Left kidney (tissue), 2 donors: Measurements from ENCODE around the gene ZBTB21. TPM values are rescaled to one million over a fixed set of nuclear protein-coding genes. Genes with fewer than 3 reads are reported as not detected.
A peak's percentile ranks its signal among the peaks of the same experiment; 100 is the strongest.

Source experiments
- DNase-seq: peaks from one replicate; pipeline ENCODE4 v3.0.0-alpha.2; 2013
- polyA plus RNA-seq: library from polyadenylated mRNA; unstranded; fragments of 120-200 nt; gene quantifications from one replicate; pipeline ENCODE4 v1.2.1, GENCODE V29; 2013; ENCODE audit not compliant: insufficient read length

ZBTB21 gene
- polyA plus RNA-seq, 1 donor = 11.0 TPM

DNA sequence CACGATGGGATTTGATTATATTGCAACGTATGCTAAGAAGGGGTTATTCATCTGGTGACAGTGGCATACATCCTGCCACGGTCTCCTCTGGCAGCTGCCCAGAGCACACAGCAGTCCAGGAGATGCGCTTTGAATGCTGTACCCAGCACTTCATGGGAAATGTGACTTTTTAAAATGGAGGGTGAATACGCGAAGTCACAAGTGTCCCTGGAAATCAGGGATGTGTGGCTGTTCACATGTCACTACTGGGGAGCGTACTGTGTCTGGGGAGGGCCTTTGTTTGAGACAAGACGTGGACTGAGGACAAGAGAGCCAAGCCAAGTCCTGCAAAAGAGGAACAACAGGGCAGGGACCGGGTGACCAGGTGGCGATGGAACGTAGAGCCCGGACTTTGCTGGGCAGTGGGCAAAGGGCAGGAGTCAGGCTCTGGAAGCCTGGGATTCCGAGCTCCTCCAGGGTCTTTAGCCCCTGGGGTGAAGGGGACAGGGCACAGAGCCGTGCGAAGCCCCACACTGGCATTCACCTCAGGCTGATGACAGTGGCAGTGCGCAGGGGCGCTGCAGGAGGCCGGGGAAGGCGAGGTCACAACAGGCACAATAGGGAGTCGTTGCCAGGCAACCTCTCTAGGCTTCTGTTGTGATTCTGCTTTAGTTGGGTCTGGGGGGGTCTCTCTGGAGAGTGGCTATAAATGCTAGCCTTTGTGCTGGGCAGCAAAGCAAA lies 11.4 kb upstream of the ZBTB21 start:
- no peak for DNase-seq

DNA sequence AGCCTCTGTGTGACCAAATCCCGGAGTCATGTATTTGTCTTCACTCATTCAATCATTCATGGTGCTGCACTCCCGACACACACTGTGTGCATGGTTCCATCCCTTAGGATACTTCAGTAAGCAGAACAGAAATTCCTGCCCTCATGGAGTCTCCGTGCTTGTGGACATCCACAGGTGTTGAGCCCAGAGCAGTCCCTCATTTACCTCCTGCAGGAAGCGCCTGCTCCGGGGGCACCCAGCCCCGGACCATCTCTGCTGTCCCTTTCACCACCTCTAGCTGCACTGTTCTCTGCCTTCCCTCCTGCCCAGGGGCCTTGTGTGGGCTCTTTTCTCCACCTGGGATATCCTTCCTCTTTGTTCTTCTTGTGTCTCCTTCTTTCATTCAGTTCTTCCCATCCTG lies 9.5 kb upstream of the ZBTB21 start:
- DNase-seq = no peak

DNA sequence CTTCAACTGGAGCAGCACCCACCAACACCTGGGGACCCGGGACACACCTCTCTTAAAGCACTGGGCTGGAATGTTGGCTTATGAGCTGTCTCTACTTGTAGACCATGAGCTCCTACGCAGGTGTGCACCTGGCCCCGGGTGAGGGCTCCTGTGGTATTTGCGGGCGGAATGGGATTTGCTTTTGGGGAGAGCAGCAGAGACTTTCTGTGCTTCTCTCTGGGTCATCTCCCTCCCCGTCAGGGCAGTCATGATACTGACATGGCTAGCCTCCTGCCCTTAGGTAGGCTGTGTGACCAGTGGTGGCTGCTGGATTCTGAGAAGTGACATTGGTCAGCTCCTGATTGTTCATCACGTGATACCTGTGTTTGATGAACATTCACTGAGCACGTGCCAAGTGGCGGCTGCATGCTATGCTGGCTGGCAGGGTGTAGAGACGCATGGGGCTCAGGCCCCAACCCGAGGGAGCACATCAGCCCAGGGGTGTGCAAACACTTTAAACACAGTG lies 9.0 kb upstream of the ZBTB21 start:
- DNase-seq = no peak

DNA sequence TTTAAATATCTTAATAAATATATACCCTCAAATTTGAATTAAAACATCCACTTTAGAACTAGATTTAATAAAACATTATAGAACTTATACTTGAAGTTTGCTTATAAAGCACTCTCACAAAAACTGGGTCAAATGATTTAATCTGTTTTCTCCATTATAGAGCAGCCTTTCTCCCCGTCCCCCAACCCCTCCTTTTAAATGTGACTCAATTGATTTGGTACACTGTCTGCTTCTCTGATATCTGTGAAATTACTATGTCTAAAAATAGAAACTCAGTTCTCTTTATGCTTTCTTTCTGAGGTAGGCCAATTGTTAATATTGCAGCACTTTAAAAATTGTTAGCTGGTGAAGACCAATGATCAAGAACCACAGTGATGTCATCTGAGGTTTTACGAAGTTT lies 6.9 kb upstream of the ZBTB21 start:
- DNase-seq = no peak

DNA sequence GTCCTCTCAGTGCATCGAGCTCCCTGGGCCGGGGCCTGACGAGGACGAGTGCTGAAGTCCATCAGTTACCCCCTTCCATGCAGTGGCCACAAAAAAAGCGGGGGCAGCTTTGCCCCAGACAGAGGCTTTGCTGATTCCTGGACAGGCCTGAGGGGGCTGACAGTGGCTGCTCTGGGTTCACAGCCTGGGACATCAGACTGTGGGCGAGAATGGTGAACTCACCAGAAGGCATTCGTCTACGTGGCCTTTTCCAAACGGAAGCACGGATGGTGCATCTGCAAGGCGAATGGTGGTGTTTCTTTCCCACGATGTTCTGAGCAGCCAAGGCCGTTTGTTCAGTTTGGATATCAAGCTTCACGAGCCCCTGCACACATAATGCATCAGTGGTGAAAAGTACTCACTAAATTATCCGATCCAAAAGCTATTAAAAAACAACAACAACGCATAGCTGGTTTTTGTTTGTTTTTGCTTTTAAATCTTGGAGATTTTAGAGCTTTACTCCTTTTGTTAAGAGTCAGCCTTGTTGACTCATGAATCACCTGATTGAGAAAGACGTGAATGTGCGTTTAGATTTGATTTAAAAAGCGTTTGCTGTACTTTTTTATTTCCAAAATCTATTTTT lies 6.3 kb upstream of the ZBTB21 start:
- no peak for DNase-seq

DNA sequence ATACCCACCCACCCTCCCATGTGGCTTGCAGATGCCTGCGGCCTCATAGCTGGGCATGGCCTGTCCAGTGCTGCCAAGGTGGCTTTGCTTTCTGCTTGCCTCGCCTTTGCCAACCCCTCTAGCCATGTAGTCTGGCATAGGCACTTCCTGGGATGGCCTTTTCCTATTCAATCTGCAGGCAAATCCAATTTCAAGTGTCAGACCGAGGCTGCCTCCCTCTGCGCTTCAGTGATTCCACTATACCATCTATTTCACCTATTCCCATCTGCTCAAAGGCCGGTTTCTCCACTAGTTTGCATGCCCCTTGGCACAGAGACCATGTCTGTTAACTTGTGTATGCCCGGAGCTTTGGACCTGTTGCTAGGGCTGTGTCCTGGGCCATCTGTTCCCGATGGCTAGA lies 3.8 kb upstream of the ZBTB21 start:
- DNase-seq = no peak

DNA sequence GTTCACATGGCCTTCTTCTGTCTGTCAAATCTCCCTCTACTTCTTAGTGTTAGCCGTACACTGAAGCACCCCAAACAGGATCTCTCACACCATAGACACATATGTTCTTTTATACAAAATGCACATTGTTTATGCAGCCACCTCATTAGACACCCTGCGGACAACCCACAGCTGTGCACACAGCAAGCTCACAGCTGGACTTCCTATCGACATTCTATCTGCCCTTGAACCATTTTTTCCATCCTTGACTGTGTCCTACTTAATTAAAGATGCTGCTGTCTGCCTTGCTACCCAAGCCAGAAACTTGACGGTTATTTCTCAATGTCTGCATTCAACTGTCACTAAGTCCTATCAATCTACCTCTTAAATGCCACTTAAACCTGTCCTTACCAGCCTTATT lies 3.2 kb upstream of the ZBTB21 start:
- no peak for DNase-seq

DNA sequence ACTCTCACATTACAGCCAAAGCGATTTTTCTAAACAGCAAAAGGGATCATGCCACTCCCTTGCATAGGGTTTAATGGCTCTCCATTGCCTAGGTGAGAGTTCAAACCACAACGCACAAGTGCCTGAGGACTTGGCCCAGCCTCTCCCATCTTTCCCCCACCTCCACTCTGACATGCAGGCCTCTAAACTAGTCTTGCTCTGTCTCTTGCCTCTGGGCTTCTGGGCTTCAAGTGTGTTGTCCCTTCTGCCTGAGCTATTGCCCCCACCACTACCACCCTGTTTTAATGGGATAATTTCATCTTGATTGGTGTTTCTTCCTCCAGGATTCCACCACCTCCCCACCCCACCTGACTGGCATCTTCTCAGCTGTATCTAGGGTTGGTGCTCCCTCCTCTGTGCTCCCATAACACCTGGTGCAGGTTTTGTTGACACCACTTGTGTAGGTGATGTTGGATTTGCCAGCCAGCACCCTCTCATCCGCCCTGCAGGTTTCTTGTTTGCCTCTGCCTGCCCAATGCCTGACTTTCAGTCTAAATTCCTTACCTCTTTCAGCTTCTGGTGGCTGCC lies 2.7 kb upstream of the ZBTB21 start:
- DNase-seq = no peak

DNA sequence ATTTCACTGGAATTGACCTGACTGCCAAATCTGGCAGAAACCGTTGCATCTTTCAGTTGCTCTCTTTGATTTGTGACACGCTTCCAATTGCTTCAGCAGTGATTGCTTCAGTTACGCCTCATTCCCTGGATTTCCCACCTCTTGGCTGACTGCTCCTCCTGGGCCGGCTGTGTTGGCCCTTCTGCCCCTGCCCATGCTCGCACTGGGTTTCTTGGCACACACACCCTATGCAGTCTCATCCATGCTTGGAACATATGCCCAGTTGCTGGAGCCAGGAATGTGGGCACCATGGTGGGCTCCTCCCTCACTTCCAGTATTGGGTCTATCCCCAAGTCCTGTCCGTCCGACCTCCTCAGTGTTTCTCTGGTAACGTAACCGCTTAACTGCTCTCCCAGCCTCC lies 2.2 kb upstream of the ZBTB21 start:
- DNase-seq = no peak

DNA sequence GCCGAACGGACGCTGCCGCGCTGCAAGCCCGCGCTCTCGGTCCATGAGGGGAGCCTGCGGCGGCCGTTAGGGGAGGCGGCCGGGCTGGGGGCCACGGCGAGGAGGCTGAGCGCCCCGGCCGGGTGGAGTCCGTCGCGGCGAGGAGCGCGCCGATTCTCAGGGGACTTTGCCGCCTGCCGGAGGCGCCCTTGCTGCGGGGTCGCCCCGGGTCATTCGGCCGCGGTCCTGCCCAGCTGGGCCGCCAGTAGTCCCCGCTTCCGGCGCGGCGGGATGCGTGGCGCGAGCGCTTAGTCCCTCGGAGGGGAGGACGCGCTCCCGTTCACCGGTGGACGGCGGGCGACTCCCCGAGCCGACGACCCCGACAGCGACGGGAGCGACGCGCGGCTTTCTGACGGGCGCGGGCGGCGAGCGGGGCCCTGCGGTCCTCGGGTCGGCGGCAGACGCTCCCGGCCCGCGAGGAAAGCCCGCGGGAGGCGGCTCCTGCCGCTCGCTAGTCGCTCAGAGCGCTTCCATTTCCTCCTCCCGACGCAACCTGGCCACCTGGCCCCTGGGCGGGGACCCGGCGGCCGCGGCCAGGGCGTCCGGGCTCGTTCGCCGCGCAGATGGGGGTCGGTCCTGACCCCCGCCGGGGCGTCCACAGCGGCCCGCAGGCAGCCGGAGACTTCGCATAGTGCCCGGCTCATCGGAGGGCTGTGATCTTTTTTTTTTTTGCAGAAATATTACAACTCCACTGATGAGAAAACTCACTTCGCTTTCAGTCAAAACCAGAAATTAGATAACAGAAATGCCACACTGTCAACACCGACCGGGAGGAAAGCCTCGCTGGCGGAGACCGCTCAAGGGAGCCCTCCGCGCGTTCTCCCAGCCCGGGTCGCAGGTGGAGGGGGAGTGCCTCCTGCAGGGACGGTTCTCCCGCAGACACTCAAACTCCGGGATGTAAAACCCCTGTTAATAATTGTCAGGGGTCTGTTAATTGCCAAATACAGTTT lies 641 bp upstream of the ZBTB21 start:
- no peak for DNase-seq

DNA sequence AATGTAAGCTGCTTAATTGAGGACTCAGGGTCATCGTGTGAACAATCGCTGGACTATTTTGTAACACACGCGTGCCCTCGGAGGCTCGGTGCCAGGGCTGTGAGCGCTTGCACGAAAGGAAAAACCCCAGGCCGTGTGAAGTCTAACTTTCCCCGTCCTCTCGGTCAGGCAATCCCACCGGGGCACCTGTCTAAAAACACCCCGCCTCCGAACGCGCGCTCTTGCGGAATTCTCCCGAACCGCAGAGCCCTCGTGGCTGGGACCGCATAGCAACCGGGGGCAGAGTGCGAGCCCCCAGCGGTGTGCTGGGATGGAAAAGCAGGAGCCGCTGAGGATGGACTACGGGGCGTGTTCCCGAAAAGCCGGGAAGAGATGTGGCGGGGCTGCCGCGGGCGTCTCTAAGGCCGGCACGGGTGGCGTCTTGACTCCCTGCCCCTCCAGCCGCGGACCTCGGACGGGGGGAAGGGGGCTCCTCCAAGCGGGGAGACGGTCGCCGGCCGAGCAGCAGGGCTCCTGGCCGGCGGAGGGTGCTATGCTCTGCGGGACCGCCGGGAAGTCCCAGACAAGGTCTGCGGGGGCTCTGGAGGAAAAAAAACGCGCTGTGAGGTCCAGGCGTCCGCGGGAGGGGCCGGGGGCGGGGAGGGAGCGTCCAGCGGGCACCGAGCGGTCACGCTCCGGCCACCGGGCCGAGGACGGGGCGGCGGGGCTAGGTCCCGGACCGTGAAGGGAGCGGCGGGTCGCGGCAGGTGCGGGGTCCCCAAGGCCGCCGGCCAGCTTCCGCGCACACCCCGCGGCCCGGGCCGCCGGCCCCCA lies 936 bp downstream of the ZBTB21 start:
- DNase-seq = peak; percentile 44

DNA sequence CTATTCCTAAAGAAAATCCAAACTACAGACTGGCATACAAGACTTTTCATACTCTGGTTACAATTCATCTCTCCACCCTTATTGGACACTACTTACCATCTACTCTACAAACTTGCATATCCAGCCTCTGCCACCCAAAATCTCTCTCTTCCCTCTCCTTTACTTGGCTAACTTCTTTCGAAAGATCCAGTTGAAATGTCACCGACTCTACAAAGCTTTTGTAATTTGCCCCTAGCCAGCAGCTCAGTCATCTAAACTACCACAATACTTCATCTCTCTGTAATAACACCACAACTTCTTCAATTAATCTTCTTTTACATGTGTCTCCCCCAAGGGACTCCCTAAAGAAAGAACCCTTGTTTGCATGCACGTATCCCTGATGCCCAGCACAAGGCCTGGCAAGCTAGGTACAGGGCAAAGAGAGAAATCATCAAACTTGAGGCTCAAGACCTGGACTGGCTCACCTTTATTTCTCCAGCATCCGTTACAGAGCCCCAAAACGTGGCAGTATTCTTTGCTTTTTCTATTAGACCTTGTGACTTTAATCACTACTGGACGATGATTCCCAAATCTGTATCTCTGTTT lies 2.7 kb downstream of the ZBTB21 start:
- no peak for DNase-seq

DNA sequence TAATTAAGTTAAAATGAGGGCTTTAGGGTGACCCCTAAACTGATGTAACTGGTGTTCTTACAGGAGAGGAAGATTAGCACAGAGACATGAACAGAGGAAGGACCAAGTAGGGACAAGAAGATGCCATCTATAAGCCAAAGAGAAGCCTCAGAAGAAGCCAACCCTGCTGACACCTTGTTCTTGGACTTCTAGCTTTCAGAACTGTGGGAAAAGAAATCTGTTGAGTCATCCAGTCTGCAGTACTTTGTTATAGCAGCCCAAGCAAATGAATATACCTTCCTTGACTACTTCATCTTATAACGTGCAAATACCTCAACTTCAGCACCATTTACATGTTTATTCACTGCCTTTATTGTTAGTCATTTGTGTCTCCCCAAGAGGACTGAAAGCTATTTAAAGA lies 3.4 kb downstream of the ZBTB21 start:
- no peak for DNase-seq

DNA sequence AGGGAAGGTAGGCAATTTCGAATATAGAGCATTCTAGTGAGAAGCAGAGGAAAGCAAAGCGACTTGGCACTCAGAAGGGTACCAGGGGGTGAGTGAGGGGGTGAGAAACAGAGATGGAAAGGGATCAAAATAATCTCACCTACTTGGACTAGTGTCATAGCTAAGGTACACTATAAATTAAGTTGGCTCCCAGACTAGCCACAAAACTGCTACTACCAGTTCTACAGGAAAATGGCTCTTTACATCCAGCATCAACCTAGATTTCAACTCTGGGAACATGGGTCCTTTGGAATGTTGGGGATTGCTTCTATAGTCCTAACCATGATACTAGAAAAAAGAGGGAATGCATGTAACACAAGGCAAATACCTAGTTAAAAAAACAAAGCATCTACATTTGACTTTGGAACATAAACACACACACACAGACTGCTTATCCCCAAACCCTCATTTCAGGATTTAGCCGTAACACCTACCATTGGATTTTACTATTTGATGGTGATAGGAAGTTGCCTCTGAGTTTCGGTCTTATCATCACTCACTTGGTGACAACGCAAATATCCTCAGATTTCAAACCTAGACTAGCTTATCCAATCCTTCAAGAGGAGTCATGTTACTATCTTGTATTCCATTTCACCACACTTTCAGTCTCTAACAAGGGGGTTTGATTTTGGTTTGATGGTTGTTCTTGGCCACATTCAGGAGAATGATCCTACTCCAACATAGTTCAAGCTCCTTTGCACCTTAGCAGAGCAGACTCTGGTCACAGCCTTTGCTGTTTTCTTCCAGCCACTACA lies 5.6 kb downstream of the ZBTB21 start:
- DNase-seq = no peak

DNA sequence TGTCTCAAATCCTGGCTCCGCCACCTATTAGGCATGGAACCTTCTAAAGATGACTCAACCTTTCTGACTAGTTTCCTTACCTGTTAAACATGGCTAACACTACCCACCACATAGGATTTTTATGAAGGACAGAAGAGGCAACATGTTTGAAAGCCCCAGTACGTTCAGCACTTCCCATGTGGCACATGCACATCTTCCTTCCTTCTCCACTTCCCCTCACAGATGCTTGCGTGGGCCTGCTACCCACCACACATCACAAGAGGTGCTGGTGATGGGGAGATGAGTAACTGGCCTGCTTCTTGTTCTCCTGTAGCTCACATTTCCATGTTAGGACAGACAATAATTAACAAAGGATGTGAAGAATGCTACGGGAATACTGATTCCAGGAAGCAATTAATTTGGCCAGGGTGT lies 7.1 kb downstream of the ZBTB21 start:
- DNase-seq = no peak

DNA sequence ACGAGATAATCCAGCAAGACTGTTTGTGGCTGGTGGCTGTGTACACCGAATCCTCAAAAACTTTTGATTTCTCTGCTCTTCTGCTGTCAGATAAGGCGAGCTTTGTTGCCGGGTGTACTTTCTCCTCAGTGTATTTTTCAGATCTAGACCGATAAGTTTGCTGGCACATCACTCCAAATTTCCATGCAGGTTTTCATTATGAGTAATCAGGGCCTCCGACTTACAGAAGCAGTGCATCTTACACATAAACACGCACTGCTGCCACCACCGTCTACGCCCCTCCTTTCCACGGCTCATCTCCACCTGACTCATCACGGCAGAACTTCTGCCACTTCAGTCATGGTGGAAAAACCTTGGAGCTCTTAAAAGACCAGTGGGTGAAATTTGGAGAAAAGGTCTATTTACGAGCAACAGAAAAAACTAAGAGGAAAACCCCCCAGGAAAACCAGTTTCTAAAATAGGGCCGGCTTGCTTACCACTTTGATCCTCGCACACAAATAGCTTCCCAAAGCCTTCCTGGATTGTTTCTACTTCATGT lies 7.7 kb downstream of the ZBTB21 start:
- no peak for DNase-seq

DNA sequence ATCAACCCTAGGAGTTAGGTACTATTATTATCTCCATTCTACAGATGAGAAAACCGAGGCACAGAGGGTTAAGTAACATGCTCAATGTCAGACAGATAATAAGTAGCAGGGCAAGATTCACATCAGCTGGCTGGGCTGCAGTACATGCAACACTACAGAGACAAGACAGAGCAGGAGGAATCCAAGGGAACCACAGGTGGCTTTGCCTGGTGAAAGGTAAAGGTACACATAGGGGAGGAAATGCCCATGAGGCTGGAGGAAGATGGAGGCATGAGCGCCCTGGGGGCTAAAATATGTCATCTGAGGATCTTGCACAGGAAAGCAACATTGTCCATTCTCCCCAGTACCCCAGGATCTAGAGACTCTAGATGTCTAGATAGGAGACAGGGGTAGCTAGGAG lies 8.4 kb downstream of the ZBTB21 start:
- no peak for DNase-seq

DNA sequence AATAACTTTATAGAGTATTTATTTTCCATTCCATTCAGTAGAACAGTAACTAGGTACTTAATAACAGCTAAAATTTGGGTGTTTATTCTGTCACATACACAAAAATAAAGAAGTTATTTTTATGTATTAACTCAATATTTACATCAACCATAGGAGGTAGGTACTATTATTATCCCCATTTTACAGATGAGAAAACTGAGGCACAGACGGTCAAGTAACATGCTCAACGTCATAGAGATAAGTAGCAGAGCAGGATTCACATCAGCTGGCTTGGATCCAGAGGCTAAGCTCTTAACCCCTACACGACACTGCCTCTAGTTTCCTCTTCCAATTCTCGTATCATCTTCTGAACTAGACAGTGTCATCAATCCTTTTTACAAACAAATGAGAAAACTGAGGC lies 9.3 kb downstream of the ZBTB21 start:
- DNase-seq = no peak

DNA sequence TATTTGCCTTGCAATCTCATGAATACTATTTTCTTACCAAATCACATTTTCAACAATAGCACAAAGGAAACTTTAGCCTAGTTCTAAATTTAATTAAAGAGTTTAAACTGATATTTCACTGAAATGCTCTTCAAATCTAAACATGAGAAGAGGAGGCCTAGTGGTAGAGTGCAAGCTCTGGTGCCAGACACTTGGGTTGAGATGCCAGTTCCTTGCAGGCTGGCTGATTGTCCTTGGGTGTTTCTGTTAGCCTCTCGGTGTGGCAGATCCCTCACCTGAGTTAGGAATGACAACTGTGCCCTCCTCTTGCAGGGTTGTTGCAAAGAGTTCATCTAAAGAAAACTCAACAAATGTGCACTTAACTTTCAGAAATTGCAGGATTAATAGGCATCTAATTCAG lies 12.5 kb downstream of the ZBTB21 start:
- no peak for DNase-seq

DNA sequence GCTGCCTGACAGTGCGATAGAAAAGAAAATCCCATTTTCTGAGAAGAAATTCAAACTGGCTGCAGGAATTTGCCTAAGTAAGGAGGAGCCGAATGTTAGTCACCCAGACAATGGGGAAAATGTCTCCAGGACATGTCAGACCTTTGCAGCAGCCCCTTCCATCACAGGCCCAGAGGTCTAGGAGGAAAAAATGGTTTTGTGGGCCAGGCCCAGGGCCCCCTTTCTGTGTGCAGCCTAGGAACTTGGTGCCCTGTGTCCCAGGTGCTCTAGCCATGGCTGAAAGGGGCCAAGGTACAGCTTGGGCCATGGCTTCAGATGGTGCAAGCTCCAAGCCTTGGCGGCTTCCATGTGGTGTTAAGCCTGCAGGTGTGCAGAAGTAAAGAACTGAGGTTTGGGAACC lies 14.6 kb downstream of the ZBTB21 start:
- no peak for DNase-seq
